K562 (cell line): ENCODE results near the gene HEXIM2. TPM values are rescaled to one million over a fixed set of nuclear protein-coding genes. Genes with fewer than 3 reads are reported as not detected.
A peak's percentile ranks its signal among the peaks of the same experiment; 100 is the strongest.

ENCODE experiments used
- EZH2 ChIP-seq: IDR thresholded peaks from 2 replicates; pipeline ENCODE4 v1.6.1; 2012; ENCODE audit warnings: low read depth, mild to moderate bottlenecking, inconsistent platforms, low read length, borderline replicate concordance
- FOXA1 ChIP-seq: fragments of 450-650 bp; IDR thresholded peaks from 2 replicates; pipeline ENCODE4 v1.6.1; 2016; ENCODE audit warnings: mild to moderate bottlenecking, borderline replicate concordance
- FOXJ3 ChIP-seq: sonication (generic); formaldehyde crosslinking; IDR thresholded peaks from 2 replicates; pipeline ENCODE4 v1.4.0; 2020; ENCODE audit warnings: mild to moderate bottlenecking, missing genetic modification reagents
- SAFB2 ChIP-seq: fragments of 200-400 bp; formaldehyde crosslinking; IDR thresholded peaks from 2 replicates; pipeline ENCODE4 v1.6.1; 2018; ENCODE audit warnings: borderline replicate concordance, low read length, low read depth, moderate library complexity; ENCODE audit not compliant: severe bottlenecking
- SP2 ChIP-seq: IDR thresholded peaks from 2 replicates; pipeline ENCODE4 v1.6.1; 2011; ENCODE audit warnings: mild to moderate bottlenecking, low read depth, low read length, moderate library complexity; ENCODE audit not compliant: poor library complexity, severe bottlenecking; ENCODE audit errors: extremely low read depth
- SRF ChIP-seq, 2 experiments: fragments of 250-450, 450-650 bp in 1 of 2; sonication (Bioruptor Pico) in 1 of 2; sonication (generic) in 1 of 2; formaldehyde crosslinking; IDR thresholded peaks; 2 replicates each; pipeline versions ENCODE4 v1.5.0 to v1.5.1; 2020 to 2022; ENCODE audit warnings: mild to moderate bottlenecking in 1 of 2, missing genetic modification reagents in 1 of 2
- SRSF9 ChIP-seq: fragments of 200-400 bp; formaldehyde crosslinking; IDR thresholded peaks from 2 replicates; pipeline ENCODE4 v1.6.1; 2017; ENCODE audit warnings: low read depth, low read length, borderline replicate concordance
- TAF15 ChIP-seq: fragments of 200-400 bp; formaldehyde crosslinking; IDR thresholded peaks from 2 replicates; pipeline ENCODE4 v1.6.1; 2017; ENCODE audit warnings: mild to moderate bottlenecking, low read depth, low read length, moderate library complexity
- ZNF764 ChIP-seq: fragments of 250-450 bp; sonication (Bioruptor Pico); IDR thresholded peaks from 2 replicates; pipeline ENCODE4 v1.4.0; 2020; ENCODE audit warnings: low read depth, mild to moderate bottlenecking, moderate library complexity
- polyA plus RNA-seq, 8 experiments: library from polyadenylated mRNA; depleted of rRNA in 4 of 8; stranded (reverse) in 5 of 8; unstranded in 3 of 8; fragments of >200 nt; fragmentation: Nextera tagmentation in 2 of 8; fragmentation: Illumina TruSeq in 1 of 8; extraction: Ambion mirVana in 2 of 8; extraction: Trizol in 1 of 8; gene quantifications; 2 replicates each; pipeline versions ENCODE4 v1.2.1 to v1.2.3, GENCODE V29; 2011 to 2014; ENCODE audit warnings: inconsistent platforms in 1 of 8, missing spikeins in 1 of 8
- total RNA-seq, 7 experiments: library from RNA; depleted of rRNA in 6 of 7; stranded (reverse); fragments of >200 nt in 6 of 7; fragmentation: Illumina TruSeq in 2 of 7; extraction: Trizol in 2 of 7; gene quantifications; 2 replicates each; pipeline versions ENCODE4 v1.2.1 to v1.2.3, GENCODE V29; 2011 to 2021; ENCODE audit warnings: low replicate concordance in 1 of 7
- TF ChIP-seq, protein P1 (sequence below): fragments of 450-650 bp; IDR thresholded peaks from 2 replicates; pipeline ENCODE4 v1.6.1; 2016; ENCODE audit warnings: mild to moderate bottlenecking, moderate library complexity
- TF ChIP-seq, protein P2 (sequence below): fragments of 200-800 bp; sonication (Bioruptor generic); IDR thresholded peaks from 2 replicates; pipeline ENCODE4 v1.6.1; 2017; ENCODE audit warnings: missing genetic modification characterization, missing compliant biosample characterization
- TF ChIP-seq, protein P3 (sequence below): fragments of 250-450 bp; sonication (Bioruptor Pico); IDR thresholded peaks from 2 replicates; pipeline ENCODE4 v1.8.0; 2022; ENCODE audit warnings: moderate library complexity, mild to moderate bottlenecking, inconsistent platforms

Gene HEXIM2
- total and polyA plus RNA-seq, 9 of the 15 experiments (the other 6 are each of a cell fraction or from before 2014, with no cell fraction given) = 0.69 to 3.4 (median 1.1) TPM; not detected in 2

DNA sequence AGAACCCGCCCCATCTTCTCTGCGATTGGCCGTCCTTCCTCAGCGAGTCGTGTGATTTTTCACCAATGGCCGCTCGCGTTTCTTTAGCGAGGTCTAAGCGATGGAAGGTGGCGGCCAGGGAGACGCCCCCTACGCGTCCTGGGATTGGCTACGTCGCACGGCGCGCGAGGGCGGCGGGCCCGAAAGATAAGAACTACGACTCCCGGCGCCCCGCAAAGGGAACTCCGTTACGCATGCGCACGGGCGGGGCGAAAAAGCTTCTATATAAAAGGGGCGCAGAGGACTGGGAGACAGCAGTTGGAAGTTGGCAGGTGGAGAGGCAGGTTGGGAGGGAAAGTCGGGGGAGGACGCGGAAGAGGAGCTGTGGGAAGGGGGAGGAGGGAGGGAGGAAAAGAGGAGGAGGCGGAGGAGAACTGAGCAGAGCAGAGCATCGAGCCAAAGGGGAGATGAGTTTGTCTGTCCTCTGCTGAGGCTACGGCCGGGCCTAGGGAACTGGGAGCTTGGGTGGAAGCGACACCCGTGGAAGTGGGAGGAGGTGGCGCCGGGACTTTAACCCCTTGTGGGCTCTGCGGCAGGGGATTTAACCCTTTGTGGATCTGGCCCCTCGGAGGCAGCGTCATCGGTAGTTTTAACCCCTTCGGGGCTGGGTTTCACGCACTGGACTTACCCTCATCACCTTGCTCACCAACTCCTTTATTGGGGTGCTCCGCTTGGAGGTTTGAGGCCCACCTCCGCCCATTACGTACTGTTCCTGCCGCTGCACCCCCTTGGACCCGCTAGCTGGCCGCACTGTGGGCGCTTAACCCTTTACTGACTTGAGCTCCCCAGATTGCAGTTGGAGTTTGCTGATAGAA, 13.3 kb upstream of the HEXIM2 start, which contains the start of gene HEXIM1 (continued):
- TF ChIP-seq, protein P1, sequence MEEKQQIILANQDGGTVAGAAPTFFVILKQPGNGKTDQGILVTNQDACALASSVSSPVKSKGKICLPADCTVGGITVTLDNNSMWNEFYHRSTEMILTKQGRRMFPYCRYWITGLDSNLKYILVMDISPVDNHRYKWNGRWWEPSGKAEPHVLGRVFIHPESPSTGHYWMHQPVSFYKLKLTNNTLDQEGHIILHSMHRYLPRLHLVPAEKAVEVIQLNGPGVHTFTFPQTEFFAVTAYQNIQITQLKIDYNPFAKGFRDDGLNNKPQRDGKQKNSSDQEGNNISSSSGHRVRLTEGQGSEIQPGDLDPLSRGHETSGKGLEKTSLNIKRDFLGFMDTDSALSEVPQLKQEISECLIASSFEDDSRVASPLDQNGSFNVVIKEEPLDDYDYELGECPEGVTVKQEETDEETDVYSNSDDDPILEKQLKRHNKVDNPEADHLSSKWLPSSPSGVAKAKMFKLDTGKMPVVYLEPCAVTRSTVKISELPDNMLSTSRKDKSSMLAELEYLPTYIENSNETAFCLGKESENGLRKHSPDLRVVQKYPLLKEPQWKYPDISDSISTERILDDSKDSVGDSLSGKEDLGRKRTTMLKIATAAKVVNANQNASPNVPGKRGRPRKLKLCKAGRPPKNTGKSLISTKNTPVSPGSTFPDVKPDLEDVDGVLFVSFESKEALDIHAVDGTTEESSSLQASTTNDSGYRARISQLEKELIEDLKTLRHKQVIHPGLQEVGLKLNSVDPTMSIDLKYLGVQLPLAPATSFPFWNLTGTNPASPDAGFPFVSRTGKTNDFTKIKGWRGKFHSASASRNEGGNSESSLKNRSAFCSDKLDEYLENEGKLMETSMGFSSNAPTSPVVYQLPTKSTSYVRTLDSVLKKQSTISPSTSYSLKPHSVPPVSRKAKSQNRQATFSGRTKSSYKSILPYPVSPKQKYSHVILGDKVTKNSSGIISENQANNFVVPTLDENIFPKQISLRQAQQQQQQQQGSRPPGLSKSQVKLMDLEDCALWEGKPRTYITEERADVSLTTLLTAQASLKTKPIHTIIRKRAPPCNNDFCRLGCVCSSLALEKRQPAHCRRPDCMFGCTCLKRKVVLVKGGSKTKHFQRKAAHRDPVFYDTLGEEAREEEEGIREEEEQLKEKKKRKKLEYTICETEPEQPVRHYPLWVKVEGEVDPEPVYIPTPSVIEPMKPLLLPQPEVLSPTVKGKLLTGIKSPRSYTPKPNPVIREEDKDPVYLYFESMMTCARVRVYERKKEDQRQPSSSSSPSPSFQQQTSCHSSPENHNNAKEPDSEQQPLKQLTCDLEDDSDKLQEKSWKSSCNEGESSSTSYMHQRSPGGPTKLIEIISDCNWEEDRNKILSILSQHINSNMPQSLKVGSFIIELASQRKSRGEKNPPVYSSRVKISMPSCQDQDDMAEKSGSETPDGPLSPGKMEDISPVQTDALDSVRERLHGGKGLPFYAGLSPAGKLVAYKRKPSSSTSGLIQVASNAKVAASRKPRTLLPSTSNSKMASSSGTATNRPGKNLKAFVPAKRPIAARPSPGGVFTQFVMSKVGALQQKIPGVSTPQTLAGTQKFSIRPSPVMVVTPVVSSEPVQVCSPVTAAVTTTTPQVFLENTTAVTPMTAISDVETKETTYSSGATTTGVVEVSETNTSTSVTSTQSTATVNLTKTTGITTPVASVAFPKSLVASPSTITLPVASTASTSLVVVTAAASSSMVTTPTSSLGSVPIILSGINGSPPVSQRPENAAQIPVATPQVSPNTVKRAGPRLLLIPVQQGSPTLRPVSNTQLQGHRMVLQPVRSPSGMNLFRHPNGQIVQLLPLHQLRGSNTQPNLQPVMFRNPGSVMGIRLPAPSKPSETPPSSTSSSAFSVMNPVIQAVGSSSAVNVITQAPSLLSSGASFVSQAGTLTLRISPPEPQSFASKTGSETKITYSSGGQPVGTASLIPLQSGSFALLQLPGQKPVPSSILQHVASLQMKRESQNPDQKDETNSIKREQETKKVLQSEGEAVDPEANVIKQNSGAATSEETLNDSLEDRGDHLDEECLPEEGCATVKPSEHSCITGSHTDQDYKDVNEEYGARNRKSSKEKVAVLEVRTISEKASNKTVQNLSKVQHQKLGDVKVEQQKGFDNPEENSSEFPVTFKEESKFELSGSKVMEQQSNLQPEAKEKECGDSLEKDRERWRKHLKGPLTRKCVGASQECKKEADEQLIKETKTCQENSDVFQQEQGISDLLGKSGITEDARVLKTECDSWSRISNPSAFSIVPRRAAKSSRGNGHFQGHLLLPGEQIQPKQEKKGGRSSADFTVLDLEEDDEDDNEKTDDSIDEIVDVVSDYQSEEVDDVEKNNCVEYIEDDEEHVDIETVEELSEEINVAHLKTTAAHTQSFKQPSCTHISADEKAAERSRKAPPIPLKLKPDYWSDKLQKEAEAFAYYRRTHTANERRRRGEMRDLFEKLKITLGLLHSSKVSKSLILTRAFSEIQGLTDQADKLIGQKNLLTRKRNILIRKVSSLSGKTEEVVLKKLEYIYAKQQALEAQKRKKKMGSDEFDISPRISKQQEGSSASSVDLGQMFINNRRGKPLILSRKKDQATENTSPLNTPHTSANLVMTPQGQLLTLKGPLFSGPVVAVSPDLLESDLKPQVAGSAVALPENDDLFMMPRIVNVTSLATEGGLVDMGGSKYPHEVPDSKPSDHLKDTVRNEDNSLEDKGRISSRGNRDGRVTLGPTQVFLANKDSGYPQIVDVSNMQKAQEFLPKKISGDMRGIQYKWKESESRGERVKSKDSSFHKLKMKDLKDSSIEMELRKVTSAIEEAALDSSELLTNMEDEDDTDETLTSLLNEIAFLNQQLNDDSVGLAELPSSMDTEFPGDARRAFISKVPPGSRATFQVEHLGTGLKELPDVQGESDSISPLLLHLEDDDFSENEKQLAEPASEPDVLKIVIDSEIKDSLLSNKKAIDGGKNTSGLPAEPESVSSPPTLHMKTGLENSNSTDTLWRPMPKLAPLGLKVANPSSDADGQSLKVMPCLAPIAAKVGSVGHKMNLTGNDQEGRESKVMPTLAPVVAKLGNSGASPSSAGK = peak; percentile 8; the same call in 1 of the 2 replicates
- peak; percentile 95 for TF ChIP-seq TAF15
- TF ChIP-seq, protein P2, sequence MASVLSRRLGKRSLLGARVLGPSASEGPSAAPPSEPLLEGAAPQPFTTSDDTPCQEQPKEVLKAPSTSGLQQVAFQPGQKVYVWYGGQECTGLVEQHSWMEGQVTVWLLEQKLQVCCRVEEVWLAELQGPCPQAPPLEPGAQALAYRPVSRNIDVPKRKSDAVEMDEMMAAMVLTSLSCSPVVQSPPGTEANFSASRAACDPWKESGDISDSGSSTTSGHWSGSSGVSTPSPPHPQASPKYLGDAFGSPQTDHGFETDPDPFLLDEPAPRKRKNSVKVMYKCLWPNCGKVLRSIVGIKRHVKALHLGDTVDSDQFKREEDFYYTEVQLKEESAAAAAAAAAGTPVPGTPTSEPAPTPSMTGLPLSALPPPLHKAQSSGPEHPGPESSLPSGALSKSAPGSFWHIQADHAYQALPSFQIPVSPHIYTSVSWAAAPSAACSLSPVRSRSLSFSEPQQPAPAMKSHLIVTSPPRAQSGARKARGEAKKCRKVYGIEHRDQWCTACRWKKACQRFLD (CRISPR knock-in tag) = 0 out of 2 replicates have a peak, but pooled peaks have one; percentile 67
- no peak for TF ChIP-seq EZH2
- peak in 1 of 2 experiments; percentile 90; a peak in 1 of 4 replicates for TF ChIP-seq SRF (CRISPR knock-in tag; IDR thresholded peaks at IDR 0.05)
- TF ChIP-seq ZNF764 = no peak
- no peak for TF ChIP-seq SRSF9
- TF ChIP-seq FOXJ3 (CRISPR knock-in tag) = no peak
- TF ChIP-seq FOXA1 = no peak
- no peak for TF ChIP-seq SAFB2
- TF ChIP-seq SP2 = peak; percentile 26
- TF ChIP-seq, protein P3, sequence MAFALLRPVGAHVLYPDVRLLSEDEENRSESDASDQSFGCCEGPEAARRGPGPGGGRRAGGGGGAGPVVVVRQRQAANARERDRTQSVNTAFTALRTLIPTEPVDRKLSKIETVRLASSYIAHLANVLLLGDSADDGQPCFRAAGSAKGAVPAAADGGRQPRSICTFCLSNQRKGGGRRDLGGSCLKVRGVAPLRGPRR (CRISPR knock-in tag) = no peak
